ENCODE data around the gene USP16.

DNA sequence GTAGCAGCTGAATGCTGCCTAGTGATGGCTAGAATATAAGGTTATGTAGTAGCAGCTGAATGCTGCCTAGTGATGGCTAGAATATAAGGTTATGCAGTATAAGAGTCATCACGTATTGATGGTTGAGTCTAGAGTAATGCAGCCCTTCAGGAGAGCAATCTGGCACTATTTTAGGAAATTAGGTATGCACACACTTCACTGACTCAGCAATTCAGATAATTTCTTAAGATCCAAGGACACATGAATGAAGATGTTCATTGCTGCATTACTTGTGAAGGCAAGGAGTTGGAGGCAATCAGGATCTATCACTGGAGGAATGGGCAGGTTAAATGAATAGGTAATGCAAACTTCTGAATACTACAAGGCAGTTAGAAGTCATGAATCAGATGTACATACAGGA lies 45.4 kb upstream of the USP16 start:
- TF ChIP-seq, protein P1, sequence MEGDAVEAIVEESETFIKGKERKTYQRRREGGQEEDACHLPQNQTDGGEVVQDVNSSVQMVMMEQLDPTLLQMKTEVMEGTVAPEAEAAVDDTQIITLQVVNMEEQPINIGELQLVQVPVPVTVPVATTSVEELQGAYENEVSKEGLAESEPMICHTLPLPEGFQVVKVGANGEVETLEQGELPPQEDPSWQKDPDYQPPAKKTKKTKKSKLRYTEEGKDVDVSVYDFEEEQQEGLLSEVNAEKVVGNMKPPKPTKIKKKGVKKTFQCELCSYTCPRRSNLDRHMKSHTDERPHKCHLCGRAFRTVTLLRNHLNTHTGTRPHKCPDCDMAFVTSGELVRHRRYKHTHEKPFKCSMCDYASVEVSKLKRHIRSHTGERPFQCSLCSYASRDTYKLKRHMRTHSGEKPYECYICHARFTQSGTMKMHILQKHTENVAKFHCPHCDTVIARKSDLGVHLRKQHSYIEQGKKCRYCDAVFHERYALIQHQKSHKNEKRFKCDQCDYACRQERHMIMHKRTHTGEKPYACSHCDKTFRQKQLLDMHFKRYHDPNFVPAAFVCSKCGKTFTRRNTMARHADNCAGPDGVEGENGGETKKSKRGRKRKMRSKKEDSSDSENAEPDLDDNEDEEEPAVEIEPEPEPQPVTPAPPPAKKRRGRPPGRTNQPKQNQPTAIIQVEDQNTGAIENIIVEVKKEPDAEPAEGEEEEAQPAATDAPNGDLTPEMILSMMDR (IDR thresholded peaks at IDR 0.05; ENCODE audit: low read length), result no peak
- TF ChIP-seq EZH2 (optimal IDR thresholded peaks at IDR 0.05; ENCODE audit: low read depth, low read length), result no peak

All from MM.1S (cell line).